ENCODE data around the gene MPP2.

MPP2 gene

GRCh38 chr17:43856141-43856540 is 51.2 kb downstream of the MPP2 start:
- no peak for DNase-seq (ENCODE audit: low read depth)
- H3K4me3 ChIP-seq (ENCODE audit: low read depth, low read length) = no peak overlapping the region
- TF ChIP-seq CTCF (IDR thresholded peaks at IDR 0.05; ENCODE audit: control insufficient read depth, extremely low read depth, insufficient read depth) = no peak

- TF ChIP-seq CTCF (IDR thresholded peaks at IDR 0.05; ENCODE audit: control insufficient read depth, extremely low read depth, insufficient read depth) = no peak
- DNase-seq (ENCODE audit: low read depth) = no peak
- H3K4me3 ChIP-seq (ENCODE audit: low read depth, low read length) = no peak overlapping the region
These were observed 52.3 kb downstream of the MPP2 start for GRCh38 chr17:43855061-43855460.

- DNase-seq (ENCODE audit: low read depth) = no peak
- H3K4me3 ChIP-seq (ENCODE audit: low read depth, low read length) = no peak overlapping the region
These were observed 52.8 kb downstream of the MPP2 start for GRCh38 chr17:43854498-43854897.

GRCh38 chr17:43853546-43853945 is 53.8 kb downstream of the MPP2 start:
- no peak for TF ChIP-seq CTCF (IDR thresholded peaks at IDR 0.05; ENCODE audit: control insufficient read depth, extremely low read depth, insufficient read depth)
- DNase-seq (ENCODE audit: low read depth) = no peak
- no peak overlapping the region for H3K4me3 ChIP-seq (ENCODE audit: low read depth, low read length)

More at GRCh38 chr17:43854498-43854897, 52.8 kb downstream of the MPP2 start:
- TF ChIP-seq CTCF (IDR thresholded peaks at IDR 0.05; ENCODE audit: control insufficient read depth, extremely low read depth, insufficient read depth) = no peak

GRCh38 chr17:43852571-43852970 is 54.8 kb downstream of the MPP2 start:
- TF ChIP-seq CTCF (IDR thresholded peaks at IDR 0.05; ENCODE audit: control insufficient read depth, extremely low read depth, insufficient read depth) = no peak

GRCh38 chr17:43849116-43849515 is 58.2 kb downstream of the MPP2 start:
- DNase-seq (ENCODE audit: low read depth) = no peak
- no peak overlapping the region for H3K4me3 ChIP-seq (ENCODE audit: low read depth, low read length)
- TF ChIP-seq CTCF (IDR thresholded peaks at IDR 0.05; ENCODE audit: control insufficient read depth, extremely low read depth, insufficient read depth) = no peak

More at GRCh38 chr17:43852571-43852970, 54.8 kb downstream of the MPP2 start:
- no peak overlapping the region for H3K4me3 ChIP-seq (ENCODE audit: low read depth, low read length)
- no peak for DNase-seq (ENCODE audit: low read depth)

- no peak overlapping the region for H3K4me3 ChIP-seq (ENCODE audit: low read depth, low read length)
- DNase-seq (ENCODE audit: low read depth) = no peak
- no peak for TF ChIP-seq CTCF (IDR thresholded peaks at IDR 0.05; ENCODE audit: control insufficient read depth, extremely low read depth, insufficient read depth)
These were observed 58.7 kb downstream of the MPP2 start for GRCh38 chr17:43848601-43849000.
